C4-2B (cell line): Measurements from ENCODE around the gene GCSH.

Experiments used
- CTCF ChIP-seq: fragments of 450-650 bp; conservative IDR thresholded peaks from 2 replicates; pipeline ENCODE4 v1.5.1; 2017; ENCODE audit warnings: mild to moderate bottlenecking
- ZFX ChIP-seq: fragments of 450-650 bp; IDR thresholded peaks from 2 replicates; pipeline ENCODE4 v1.6.1; 2017

GRCh38 chr16:81143921-81144471 is 47.8 kb upstream of the GCSH start:
- TF ChIP-seq CTCF, result no peak
- no peak for TF ChIP-seq ZFX
